Measurements from ENCODE around the gene CDC42SE2.

DNA sequence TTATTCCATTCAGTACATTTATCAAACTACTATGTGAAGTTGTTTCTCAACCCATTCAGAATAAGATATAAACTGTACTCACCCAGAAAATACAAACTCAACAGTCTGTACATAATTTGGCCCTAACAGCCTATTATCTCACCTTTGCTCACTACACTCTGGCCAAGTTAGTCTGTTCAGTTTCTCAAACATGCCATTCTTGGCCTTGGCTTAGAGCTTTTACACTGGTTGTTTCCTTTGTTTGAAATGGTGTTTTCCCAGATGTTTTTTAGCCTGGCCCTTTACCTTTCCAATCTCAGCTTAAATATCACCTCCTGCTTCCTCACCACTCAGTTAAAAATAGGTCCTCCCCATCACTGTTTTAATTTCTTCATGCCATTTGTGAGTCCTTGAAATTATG, 13.6 kb downstream of the CDC42SE2 start:
- TF ChIP-seq CTCF (IDR thresholded peaks at IDR 0.05; ENCODE audit: low read depth, low read length) (no peak), EZH2phosphoT487 (IDR thresholded peaks at IDR 0.05; ENCODE audit: low read depth) (no peak)
